MM.1S (cell line): Measurements from ENCODE around the gene UBE2D2.

ENCODE experiments used
- EZH2 ChIP-seq: fragments of 300-600 bp; sonication (generic); optimal IDR thresholded peaks from 2 replicates; pipeline ENCODE3; 2017; ENCODE audit warnings: low read depth, mild to moderate bottlenecking, antibody characterized with exemption, low read length, mixed read lengths
- TF ChIP-seq, protein P1 (sequence below): fragments of 300-600 bp; sonication (generic); IDR thresholded peaks from 2 replicates; pipeline ENCODE4 v1.5.1; 2016; ENCODE audit warnings: antibody characterized with exemption, low read length, mixed read lengths

- TF ChIP-seq EZH2 = no peak
- TF ChIP-seq, protein P1, sequence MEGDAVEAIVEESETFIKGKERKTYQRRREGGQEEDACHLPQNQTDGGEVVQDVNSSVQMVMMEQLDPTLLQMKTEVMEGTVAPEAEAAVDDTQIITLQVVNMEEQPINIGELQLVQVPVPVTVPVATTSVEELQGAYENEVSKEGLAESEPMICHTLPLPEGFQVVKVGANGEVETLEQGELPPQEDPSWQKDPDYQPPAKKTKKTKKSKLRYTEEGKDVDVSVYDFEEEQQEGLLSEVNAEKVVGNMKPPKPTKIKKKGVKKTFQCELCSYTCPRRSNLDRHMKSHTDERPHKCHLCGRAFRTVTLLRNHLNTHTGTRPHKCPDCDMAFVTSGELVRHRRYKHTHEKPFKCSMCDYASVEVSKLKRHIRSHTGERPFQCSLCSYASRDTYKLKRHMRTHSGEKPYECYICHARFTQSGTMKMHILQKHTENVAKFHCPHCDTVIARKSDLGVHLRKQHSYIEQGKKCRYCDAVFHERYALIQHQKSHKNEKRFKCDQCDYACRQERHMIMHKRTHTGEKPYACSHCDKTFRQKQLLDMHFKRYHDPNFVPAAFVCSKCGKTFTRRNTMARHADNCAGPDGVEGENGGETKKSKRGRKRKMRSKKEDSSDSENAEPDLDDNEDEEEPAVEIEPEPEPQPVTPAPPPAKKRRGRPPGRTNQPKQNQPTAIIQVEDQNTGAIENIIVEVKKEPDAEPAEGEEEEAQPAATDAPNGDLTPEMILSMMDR = no peak
These were observed 80.3 kb downstream of the UBE2D2 start for GRCh38 chr5:139641116-139642080.
